Limb (tissue), 2 donors: Measurements from ENCODE around the gene RANBP17.
"Not testable (repeated sequence)": the region's sequence is repeated elsewhere in the genome, so short reads cannot be mapped to it uniquely, and the experiment has no call there.

Source experiments
- DNase-seq, 2 donors: peaks; one replicate each; pipeline ENCODE4 v3.0.0-alpha.2; 2016; ENCODE audit errors: extremely low spot score in 2 of 2

RANBP17 gene

GRCh38 chr5:170867825-170868224 is 6.0 kb downstream of the RANBP17 start:
- no peak for DNase-seq

GRCh38 chr5:170870390-170870789 is 8.6 kb downstream of the RANBP17 start:
- DNase-seq: not testable (repeated sequence)

- DNase-seq: no peak
These were observed 12.2 kb downstream of the RANBP17 start for GRCh38 chr5:170874017-170874416.

- DNase-seq: no peak
These were observed 14.0 kb downstream of the RANBP17 start for GRCh38 chr5:170875811-170876210.

GRCh38 chr5:170880084-170880483 is 18.3 kb downstream of the RANBP17 start:
- no peak for DNase-seq

- no peak for DNase-seq
These were observed 20.5 kb downstream of the RANBP17 start for GRCh38 chr5:170882345-170882744.

GRCh38 chr5:170885256-170885655 is 23.4 kb downstream of the RANBP17 start:
- DNase-seq: no peak

GRCh38 chr5:170885809-170886208 is 24.0 kb downstream of the RANBP17 start:
- DNase-seq: no peak

- DNase-seq: no peak
These were observed 24.5 kb downstream of the RANBP17 start for GRCh38 chr5:170886210-170886894.

GRCh38 chr5:170892196-170892595 is 30.4 kb downstream of the RANBP17 start:
- no peak for DNase-seq

GRCh38 chr5:170894665-170895064 is 32.8 kb downstream of the RANBP17 start:
- no peak for DNase-seq

- peak in 1 of 2 donors; percentile 19 for DNase-seq
These were observed 35.0 kb downstream of the RANBP17 start for GRCh38 chr5:170896779-170897178.

GRCh38 chr5:170903075-170903474 is 41.3 kb downstream of the RANBP17 start:
- DNase-seq: no peak

GRCh38 chr5:170907758-170908157 is 45.9 kb downstream of the RANBP17 start:
- no peak for DNase-seq

- no peak for DNase-seq
These were observed 51.8 kb downstream of the RANBP17 start for GRCh38 chr5:170913573-170913972.

- peak in 1 of 2 donors; percentile 5 for DNase-seq
These were observed 55.3 kb downstream of the RANBP17 start for GRCh38 chr5:170917113-170917512.

GRCh38 chr5:170920196-170920595 is 58.4 kb downstream of the RANBP17 start:
- no peak for DNase-seq

GRCh38 chr5:170922331-170922730 is 60.5 kb downstream of the RANBP17 start:
- DNase-seq: peak in 1 of 2 donors; percentile 36

GRCh38 chr5:170923910-170924620 is 62.2 kb downstream of the RANBP17 start:
- DNase-seq: no peak

GRCh38 chr5:170935534-170936218 is 73.9 kb downstream of the RANBP17 start:
- DNase-seq: not testable (repeated sequence)

- DNase-seq: no peak
These were observed 75.3 kb downstream of the RANBP17 start for GRCh38 chr5:170937072-170937471.

GRCh38 chr5:170937914-170938313 is 76.1 kb downstream of the RANBP17 start:
- DNase-seq: no peak
